BJ (cell line): ENCODE measurements around the gene RGL3. TPM values are rescaled to one million over a fixed set of nuclear protein-coding genes. Genes with fewer than 3 reads are reported as not detected.

Experiments
- CTCF ChIA-PET: fragments of 350-600 bp; formaldehyde crosslinking; extraction: SDS; loops from one replicate; lab custom pipeline; 2021; ENCODE audit warnings: antibody characterized with exemption, inconsistent platforms; lab: Yijun Ruan, JAX
- POLR2A ChIA-PET: fragments of 300-600 bp; sonication (Branson Sonifier 250); formaldehyde crosslinking; extraction: SDS; loops from one replicate; lab custom pipeline; 2021; ENCODE audit warnings: antibody characterized with exemption; lab: Charles Lee
- DNase-seq: peaks from one replicate; pipeline ENCODE4 v3.0.0-alpha.2; 2011; ENCODE audit warnings: low read depth
- H3K27me3 ChIP-seq: 2 replicates; pipeline ENCODE4 v1.6.0; 2011; ENCODE audit warnings: low read length; ENCODE audit not compliant: control insufficient read depth, insufficient read depth
- H3K36me3 ChIP-seq: 2 replicates; pipeline ENCODE4 v1.5.1; 2011; ENCODE audit warnings: low read length; ENCODE audit not compliant: control insufficient read depth, insufficient read depth
- H3K4me3 ChIP-seq: 2 replicates; pipeline ENCODE4 v1.5.1; 2011; ENCODE audit warnings: low read depth, mild to moderate bottlenecking, control low read depth, low read length
- CTCF ChIP-seq: IDR thresholded peaks from 2 replicates; pipeline ENCODE4 v1.5.1; 2011; ENCODE audit warnings: low read depth, mild to moderate bottlenecking, control low read depth, inconsistent platforms, low read length, moderate library complexity; ENCODE audit not compliant: insufficient read depth
- polyA plus RNA-seq: library from polyadenylated mRNA; depleted of rRNA; stranded (reverse); fragments of >200 nt; gene quantifications from 2 replicates; pipeline ENCODE4 v1.2.3, GENCODE V29; 2011

RGL3 gene
- polyA plus RNA-seq, 1 experiment = 2.3 TPM

DNA sequence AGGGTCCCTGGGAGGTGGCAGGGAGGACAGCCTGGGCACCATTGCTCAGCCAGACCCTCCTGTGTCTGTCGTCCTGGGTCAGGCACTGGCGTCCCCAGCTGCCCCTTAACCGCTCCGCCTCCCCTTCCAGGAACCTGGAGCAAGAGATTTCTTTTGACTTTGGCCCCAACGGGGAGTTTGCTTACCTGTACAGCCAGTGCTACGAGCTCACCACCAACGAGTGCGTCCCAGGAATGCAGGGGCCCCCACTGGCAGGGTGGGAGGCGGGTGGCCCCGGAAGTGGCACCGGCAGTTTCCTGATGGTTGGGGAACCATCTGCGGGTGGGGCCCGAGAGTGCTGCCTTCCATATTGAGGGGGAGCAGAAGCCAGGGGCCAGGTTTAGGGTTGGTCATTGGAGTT is 29.3 kb upstream of the RGL3 start:
- H3K27me3 ChIP-seq = no peaks in the 10 kb centered on the region
- ChIA-PET POLR2A (no interaction called here), CTCF (interaction anchor here (0.7 to 2.6 kb wide), 7 partner anchors 11 to 204 kb away, joined by 3 to 9 read pairs (median 4); no protein-coding TSS in a partner anchor)
- H3K36me3 ChIP-seq = peaks cover 27% of the 10 kb centered on the region
- no peak for TF ChIP-seq CTCF
- no peak overlapping the region for H3K4me3 ChIP-seq
- DNase-seq = no peak

DNA sequence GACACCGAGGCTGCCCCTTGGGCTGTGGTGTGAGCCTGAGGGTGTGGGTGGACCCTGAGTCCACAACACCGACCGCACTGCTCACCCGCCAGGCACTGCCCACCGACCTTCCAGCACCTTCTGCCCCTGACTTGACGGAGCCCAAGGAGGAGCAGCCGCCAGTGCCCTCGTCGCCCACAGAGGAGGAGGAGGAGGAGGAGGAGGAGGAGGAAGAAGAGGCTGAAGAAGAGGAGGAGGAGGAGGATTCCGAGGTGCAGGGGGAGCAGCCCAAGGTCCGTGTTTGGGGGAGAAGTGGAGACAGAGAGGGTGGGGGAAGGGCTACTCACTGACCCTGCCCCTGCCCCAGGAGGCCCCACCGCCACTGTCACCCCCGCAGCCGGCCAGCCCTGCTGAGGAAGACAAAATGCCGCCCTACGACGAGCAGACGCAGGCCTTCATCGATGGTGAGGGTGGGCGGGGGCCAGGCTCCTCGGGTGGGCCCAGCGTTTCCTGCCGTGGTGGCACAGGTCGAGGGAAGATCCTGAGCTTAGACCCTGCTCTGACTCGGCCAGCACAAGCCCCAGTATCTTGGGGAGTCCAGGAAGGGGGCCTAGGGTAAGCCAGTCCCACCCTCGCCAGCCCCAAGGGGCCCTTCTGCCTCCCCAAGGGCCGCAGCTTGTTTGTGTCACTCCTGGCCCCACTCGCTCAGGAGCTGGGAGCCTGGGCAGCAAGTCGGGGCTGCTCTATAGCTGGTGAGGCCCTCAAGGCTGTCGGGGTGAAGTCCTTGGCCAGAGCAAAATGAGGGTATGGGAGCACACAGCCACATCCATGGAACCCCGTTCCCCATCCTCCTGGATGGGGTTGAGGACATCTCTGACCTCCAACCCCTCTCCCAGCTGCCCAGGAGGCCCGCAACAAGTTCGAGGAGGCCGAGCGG is 28.5 kb upstream of the RGL3 start:
- peaks cover 27% of the 10 kb centered on the region for H3K36me3 ChIP-seq

DNA sequence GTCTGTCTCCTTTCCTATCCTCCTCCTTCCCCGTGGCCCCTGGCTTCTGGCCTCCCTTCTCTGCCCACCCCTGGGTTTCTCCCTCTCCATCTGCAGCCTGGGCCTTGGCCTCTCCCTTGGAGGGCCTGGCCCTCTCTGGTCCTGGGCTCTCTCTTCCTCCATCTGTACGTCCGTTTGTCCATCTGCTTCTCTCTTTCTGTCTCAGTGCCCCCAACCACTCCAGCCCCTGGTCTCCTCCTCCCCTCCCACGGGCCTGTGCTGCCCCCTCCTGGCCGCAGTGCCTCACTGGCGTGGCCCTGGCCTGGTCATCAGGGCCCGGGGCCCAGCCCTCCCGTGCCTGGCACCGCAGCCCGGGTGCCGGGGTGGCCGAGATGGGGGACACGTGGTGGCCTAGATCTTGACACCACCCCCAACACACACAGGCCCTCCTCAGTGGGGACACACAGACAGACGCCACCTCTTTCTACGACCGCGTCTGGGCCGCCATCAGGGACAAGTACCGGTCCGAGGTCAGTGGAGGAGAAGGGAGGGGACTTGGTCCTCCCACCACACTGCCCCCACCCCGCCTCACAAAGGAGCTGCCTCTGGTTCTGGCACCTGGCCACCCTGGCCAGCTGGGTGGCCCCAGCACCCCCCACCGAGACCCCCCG is 27.7 kb upstream of the RGL3 start:
- no peak for DNase-seq
- H3K27me3 ChIP-seq = no peaks in the 10 kb centered on the region
- ChIA-PET CTCF (interaction anchor here (0.6 to 1.9 kb wide), 10 partner anchors 8 to 203 kb away, joined by 3 to 16 read pairs (median 4); partner anchors contain the start of gene EPOR), POLR2A (no interaction called here)
- peak; percentile 80 for TF ChIP-seq CTCF
- peaks cover 29% of the 10 kb centered on the region for H3K36me3 ChIP-seq
- H3K4me3 ChIP-seq = no peak overlapping the region

More for the DNA sequence above, 28.5 kb upstream of the RGL3 start:
- ChIA-PET CTCF (interaction anchor here (0.6 to 2.6 kb wide), 10 partner anchors 10 to 204 kb away, joined by 3 to 9 read pairs (median 4); no protein-coding TSS in a partner anchor), POLR2A (no interaction called here)
- DNase-seq = no peak
- Histone ChIP-seq H3K4me3 (no peak overlapping the region), H3K27me3 (no peaks in the 10 kb centered on the region)
- TF ChIP-seq CTCF = no peak

- ChIA-PET CTCF (interaction anchor here (0.7 to 1.9 kb wide), 8 partner anchors 9 to 180 kb away, joined by 3 to 16 read pairs (median 5); partner anchors contain the start of gene EPOR), POLR2A (no interaction called here)
- no peak for TF ChIP-seq CTCF
- no peak overlapping the region for H3K4me3 ChIP-seq
- H3K36me3 ChIP-seq = peaks cover 32% of the 10 kb centered on the region
- DNase-seq = no peak
- H3K27me3 ChIP-seq = no peaks in the 10 kb centered on the region
These were observed 27.1 kb upstream of the RGL3 start for GRCh38 chr19:11446271-11446651.

GRCh38 chr19:11445141-11445540 is 26.0 kb upstream of the RGL3 start:
- CTCF ChIA-PET = interaction anchor here (0.6 to 1.9 kb wide), 7 partner anchors 10 to 159 kb away, joined by 3 to 16 read pairs (median 6); partner anchors contain the start of gene EPOR
- DNase-seq = no peak
- no peak for TF ChIP-seq CTCF
- POLR2A ChIA-PET = no interaction called here
- Histone ChIP-seq H3K4me3 (no peak overlapping the region), H3K27me3 (no peaks in the 10 kb centered on the region), H3K36me3 (peaks cover 38% of the 10 kb centered on the region)
